GM13976 (cell line): Measurements from ENCODE around the gene UBE2G2.

Source experiments
- DNase-seq: peaks from one replicate; pipeline ENCODE4 v3.0.0; 2012; ENCODE audit warnings: low spot score
- in situ Hi-C: fragments of 300-500 bp; cut with MboI; formaldehyde crosslinking; loops from one replicate; pipeline ENCODE4 v1.12.0; 2022; ENCODE audit warnings: low sequenced_read_pairs, mixed read lengths, inconsistent platforms; ENCODE audit not compliant: unreplicated experiment
- TF ChIP-seq, protein P1 (sequence below): IDR thresholded peaks from 2 replicates; pipeline ENCODE4 v1.5.1; 2012; ENCODE audit warnings: borderline replicate concordance, mild to moderate bottlenecking; ENCODE audit not compliant: insufficient read depth; ENCODE audit errors: extremely low read depth, missing control alignments, control extremely low read depth

Gene UBE2G2

DNA sequence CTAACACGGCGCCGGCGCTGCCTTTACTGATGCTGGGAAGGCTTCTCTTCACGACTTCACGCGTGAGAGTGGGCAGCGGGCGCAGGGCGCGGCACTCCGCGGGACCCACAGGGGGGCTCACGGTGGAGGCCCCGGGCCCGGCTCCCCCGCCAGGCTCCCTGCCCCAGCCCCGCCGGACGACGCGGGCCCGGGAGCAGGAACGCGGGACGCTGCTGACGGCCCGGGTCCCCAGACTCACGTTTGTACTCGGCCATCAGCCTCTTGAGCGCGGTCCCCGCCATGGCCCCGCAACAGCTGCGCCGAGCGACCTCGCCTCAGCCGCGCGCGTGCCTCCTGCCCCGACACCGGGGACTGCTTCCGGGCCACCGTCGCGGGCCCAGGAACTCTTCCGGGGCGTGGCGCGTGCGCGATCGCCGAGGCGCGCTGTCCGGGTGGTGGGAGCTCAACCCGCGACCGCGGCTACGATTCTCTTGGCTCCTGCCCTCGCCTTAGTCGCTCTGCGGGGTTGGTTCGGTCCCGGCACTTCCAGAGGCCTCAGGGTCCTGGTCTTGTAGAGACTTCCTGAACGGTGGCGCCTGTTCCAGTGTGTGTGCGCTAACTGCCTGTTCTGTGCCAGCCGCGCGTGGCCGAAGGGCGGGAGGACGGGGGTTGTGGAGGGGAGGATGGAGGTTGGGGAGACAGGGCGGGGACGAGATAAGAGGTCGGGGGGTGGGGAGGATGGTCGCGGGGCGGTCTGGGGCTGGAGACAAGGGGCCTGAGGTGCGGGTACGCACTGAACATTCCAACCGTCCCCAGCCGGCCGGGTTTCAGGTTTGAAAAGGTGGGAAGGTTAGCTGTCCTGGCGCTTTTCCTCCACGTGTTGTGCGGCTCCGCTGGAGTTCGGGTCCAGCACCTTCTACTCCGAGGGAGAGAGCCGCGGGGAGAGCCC, at the start of gene UBE2G2:
TSS of gene UBE2G2 (minus strand) at position 353 of the 928 bp plus-strand sequence. CDS start at position 281, 72 bp downstream.
- in situ Hi-C loops, result no loop called here
- peak; percentile 98 for DNase-seq
- TF ChIP-seq, protein P1, sequence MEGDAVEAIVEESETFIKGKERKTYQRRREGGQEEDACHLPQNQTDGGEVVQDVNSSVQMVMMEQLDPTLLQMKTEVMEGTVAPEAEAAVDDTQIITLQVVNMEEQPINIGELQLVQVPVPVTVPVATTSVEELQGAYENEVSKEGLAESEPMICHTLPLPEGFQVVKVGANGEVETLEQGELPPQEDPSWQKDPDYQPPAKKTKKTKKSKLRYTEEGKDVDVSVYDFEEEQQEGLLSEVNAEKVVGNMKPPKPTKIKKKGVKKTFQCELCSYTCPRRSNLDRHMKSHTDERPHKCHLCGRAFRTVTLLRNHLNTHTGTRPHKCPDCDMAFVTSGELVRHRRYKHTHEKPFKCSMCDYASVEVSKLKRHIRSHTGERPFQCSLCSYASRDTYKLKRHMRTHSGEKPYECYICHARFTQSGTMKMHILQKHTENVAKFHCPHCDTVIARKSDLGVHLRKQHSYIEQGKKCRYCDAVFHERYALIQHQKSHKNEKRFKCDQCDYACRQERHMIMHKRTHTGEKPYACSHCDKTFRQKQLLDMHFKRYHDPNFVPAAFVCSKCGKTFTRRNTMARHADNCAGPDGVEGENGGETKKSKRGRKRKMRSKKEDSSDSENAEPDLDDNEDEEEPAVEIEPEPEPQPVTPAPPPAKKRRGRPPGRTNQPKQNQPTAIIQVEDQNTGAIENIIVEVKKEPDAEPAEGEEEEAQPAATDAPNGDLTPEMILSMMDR, result no peak

- TF ChIP-seq, protein P1, result no peak
- in situ Hi-C loops, result no loop called here
- no peak for DNase-seq
Observed at GRCh38 chr21:44850905-44851657, 49.5 kb upstream of the UBE2G2 start.

DNA sequence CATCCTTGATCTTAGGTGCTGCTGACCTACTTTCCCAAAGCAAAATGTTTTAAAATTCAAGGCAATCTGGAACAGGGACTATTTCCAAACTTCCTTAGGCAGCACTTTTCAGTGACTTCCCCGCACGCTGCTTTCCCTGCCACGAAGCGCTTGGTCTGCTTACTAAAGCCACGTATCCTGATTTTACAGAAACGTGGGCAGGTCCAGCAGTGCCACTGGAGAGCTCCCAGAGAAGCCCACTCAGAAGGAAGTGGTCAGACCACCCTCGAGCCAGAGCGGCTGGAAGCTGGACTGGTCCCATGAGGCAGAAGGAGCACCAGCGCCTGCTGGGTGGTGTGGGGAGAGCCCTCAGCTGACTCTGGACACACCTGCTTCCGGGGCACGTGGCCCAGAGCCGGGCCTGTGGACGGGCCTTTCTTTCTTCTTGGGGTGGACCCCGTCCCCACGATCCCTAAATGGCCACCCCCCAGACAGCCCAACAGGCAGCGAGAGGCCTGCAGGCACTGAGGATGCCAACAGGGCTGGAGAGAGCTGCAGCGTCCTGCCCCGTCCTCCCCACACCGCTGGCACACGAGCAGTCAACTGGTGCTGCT, 48.7 kb upstream of the UBE2G2 start:
- in situ Hi-C loops, result no loop called here
- TF ChIP-seq, protein P1, result no peak
- DNase-seq, result no peak

GRCh38 chr21:44849616-44850130, 48.1 kb upstream of the UBE2G2 start:
- TF ChIP-seq, protein P1, result no peak
- in situ Hi-C loops, result no loop called here
- no peak for DNase-seq

- no peak for DNase-seq
- TF ChIP-seq, protein P1, result no peak
- in situ Hi-C loops, result no loop called here
Observed at GRCh38 chr21:44848821-44849521, 47.4 kb upstream of the UBE2G2 start.
